Bronchial epithelial cell (primary cell): Measurements from ENCODE around the gene SMYD2. TPM values are rescaled to one million over a fixed set of nuclear protein-coding genes. Genes with fewer than 3 reads are reported as not detected.

Source experiments
- DNase-seq: peaks from one replicate; pipeline ENCODE4 v3.0.0-alpha.2; 2010; ENCODE audit warnings: low read depth
- FAIRE-seq: peaks from 2 replicates; lab custom pipeline; 2011; peaks lifted over from hg19 to GRCh38; lab: Jason Lieb, UNC
- H3K27me3 ChIP-seq: 2 replicates; pipeline ENCODE4 v1.5.1; 2011; ENCODE audit warnings: low read length; ENCODE audit not compliant: control insufficient read depth, insufficient read depth
- H3K36me3 ChIP-seq: 2 replicates; pipeline ENCODE4 v1.5.1; 2011; ENCODE audit warnings: low read length; ENCODE audit not compliant: control insufficient read depth, insufficient read depth
- H3K4me3 ChIP-seq: 2 replicates; pipeline ENCODE4 v1.5.1; 2011; ENCODE audit warnings: mild to moderate bottlenecking, low read depth, low read length, control low read depth
- CTCF ChIP-seq: IDR thresholded peaks from 2 replicates; pipeline ENCODE4 v1.5.1; 2011; ENCODE audit warnings: mild to moderate bottlenecking, moderate library complexity, low read length, control low read depth, inconsistent platforms; ENCODE audit not compliant: insufficient read depth, severe bottlenecking
- total RNA-seq: library from RNA; depleted of rRNA; stranded (reverse); fragments of >200 nt; gene quantifications from 2 replicates; pipeline ENCODE4 v1.2.1, GENCODE V29; 2014

The SMYD2 gene
- total RNA-seq, 1 donor from 2014 or later: 58.4 TPM

GRCh38 chr1:214330222-214330621 is 49.3 kb downstream of the SMYD2 start:
- FAIRE-seq: no peak
- no peak overlapping the region for H3K4me3 ChIP-seq
- H3K36me3 ChIP-seq: peaks cover 10% of the 10 kb centered on the region
- TF ChIP-seq CTCF: no peak
- H3K27me3 ChIP-seq: no peaks in the 10 kb centered on the region
- peak; percentile 89 for DNase-seq

- H3K36me3 ChIP-seq: peaks cover 10% of the 10 kb centered on the region
- no peak for DNase-seq
- no peak overlapping the region for H3K4me3 ChIP-seq
- TF ChIP-seq CTCF: no peak
- H3K27me3 ChIP-seq: no peaks in the 10 kb centered on the region
- FAIRE-seq: no peak
Observed at GRCh38 chr1:214330715-214331114, 49.8 kb downstream of the SMYD2 start.

DNA sequence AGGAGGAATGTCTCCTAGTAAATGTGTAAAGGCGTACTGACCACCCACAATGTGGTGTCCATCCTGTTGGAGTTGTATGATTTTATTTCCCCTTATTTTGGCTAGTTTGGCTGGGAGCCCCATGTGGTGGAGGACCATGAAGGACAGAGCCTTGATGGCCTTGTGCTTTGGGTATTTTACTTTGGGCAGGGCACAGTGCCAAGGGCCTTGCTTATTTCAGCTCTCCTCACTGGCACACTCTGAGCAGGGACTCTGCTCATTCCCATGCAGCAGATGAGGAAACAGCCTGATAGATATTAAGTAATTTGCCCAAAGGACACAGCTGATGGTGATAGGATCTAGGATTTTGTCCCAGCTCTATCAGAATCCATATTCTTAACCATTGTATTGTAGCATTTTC is 50.2 kb downstream of the SMYD2 start:
- peaks cover 10% of the 10 kb centered on the region for H3K36me3 ChIP-seq
- no peak for FAIRE-seq
- no peak for DNase-seq
- TF ChIP-seq CTCF: no peak
- H3K27me3 ChIP-seq: no peaks in the 10 kb centered on the region
- no peak overlapping the region for H3K4me3 ChIP-seq

DNA sequence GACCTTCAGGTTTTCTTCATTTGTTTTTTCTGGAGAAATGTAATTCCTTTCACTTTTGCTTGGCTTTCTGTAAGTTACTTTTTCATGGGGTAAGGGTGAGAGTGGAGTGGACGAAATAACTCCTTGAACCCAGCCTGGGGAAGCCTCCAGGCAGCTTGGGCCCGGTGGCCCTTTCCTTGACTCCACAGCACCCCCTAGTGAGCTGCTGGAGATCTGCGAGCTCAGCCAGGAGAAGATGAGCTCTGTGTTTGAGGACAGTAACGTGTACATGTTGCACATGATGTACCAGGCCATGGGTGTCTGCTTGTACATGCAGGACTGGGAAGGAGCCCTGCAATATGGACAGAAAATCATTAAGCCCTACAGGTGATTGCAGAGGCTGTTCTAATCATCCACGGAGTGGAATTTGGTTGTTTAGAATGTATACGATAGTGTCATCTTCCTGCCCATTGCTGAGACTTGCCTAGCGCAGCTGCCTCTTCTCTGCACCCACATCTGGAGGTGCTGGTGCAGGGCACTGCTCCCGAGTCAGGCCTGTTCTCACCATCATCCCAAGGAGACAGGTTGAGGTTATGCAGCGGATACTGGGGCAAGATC is 51.0 kb downstream of the SMYD2 start:
- peak; percentile 83 for TF ChIP-seq CTCF
- peak; percentile 32 for FAIRE-seq
- Histone ChIP-seq H3K36me3 (peaks cover 10% of the 10 kb centered on the region), H3K4me3 (no peak overlapping the region), H3K27me3 (no peaks in the 10 kb centered on the region)
- peak; percentile 68 for DNase-seq

DNA sequence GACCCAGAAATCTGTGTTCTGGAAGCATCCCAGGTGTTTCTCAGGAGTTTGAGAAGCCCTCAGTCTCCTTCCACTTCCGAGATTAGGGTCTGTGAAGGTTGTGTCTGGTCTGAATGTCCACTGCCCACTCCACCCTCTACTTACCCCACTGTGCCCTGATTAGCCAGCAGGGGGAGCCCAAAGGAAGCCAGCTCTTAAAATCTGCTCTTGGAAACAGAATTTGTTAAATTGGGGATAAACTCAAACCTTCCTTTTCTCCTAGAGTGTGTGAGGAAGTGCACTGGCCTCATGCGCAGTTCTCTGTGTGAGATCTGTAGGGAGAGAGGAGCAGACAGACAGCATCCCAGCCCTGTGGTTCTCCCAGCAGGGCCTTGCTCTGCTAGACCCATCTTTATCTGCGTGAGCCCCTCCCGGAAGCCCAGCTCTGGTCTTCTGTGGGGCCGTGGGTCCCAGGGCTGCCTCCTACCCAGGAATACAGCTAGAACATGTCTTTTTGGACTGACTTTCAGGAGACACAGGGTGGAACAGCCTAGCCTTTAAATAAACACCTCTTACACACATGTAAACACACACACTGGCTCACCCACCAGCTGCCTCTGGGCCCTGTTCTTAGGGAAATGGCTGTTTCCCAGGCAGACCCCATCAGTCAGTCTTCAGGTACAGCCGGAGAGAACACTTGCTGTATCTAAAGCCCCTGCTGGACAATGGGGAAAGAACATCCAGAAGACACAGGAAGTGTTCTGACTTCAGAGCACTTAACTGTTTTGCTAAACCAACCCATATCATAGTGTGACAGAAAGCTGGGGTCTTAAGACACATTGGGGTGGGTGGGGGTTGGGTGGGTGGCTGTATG is 52.2 kb downstream of the SMYD2 start:
- FAIRE-seq (no peak), DNase-seq (no peak)
- H3K36me3 ChIP-seq: peaks cover 10% of the 10 kb centered on the region

More for the DNA sequence above, 52.2 kb downstream of the SMYD2 start:
- H3K4me3 ChIP-seq: no peak overlapping the region
- peak; percentile 87 for TF ChIP-seq CTCF
- no peaks in the 10 kb centered on the region for H3K27me3 ChIP-seq
